GM23338 (cell line): ENCODE measurements around the gene HNRNPA2B1. TPM values are rescaled to one million over a fixed set of nuclear protein-coding genes. Genes with fewer than 3 reads are reported as not detected.

ENCODE experiments used
- ATAC-seq: fragments of 200-7000 bp; cut with Tn5 transposase; 3 replicates; pipeline ENCODE4 v1.9.1; 2020
- DNase-seq: peaks from one replicate; pipeline ENCODE4 v3.0.0-alpha.2; 2015; ENCODE audit warnings: low spot score
- H2AFZ ChIP-seq: fragments of 200-600 bp; sonication (generic); 2 replicates; pipeline ENCODE4 v1.8.0; 2016; ENCODE audit warnings: antibody characterized with exemption, mild to moderate bottlenecking, moderate library complexity
- H3F3A ChIP-seq: fragments of 200-600 bp; sonication (generic); replicated peaks from 2 replicates; pipeline ENCODE4 v1.8.0; 2017; ENCODE audit warnings: antibody characterized with exemption, mixed run types, low read depth
- H3K27ac ChIP-seq: fragments of 200-600 bp; sonication (generic); 2 replicates; pipeline ENCODE4 v1.6.1; 2016; ENCODE audit warnings: low read depth
- H3K27me3 ChIP-seq: fragments of 200-600 bp; sonication (generic); 2 replicates; pipeline ENCODE4 v1.8.0; 2016; ENCODE audit warnings: mild to moderate bottlenecking, mixed run types, moderate library complexity; ENCODE audit not compliant: insufficient read depth
- H3K36me3 ChIP-seq: fragments of 200-600 bp; sonication (generic); 2 replicates; pipeline ENCODE4 v1.8.0; 2016; ENCODE audit warnings: mild to moderate bottlenecking; ENCODE audit not compliant: insufficient read depth
- H3K4me1 ChIP-seq: fragments of 200-600 bp; sonication (generic); 2 replicates; pipeline ENCODE4 v1.8.0; 2016; ENCODE audit warnings: mild to moderate bottlenecking, moderate library complexity; ENCODE audit not compliant: insufficient read depth
- H3K4me2 ChIP-seq: fragments of 200-600 bp; sonication (generic); 2 replicates; pipeline ENCODE4 v1.7.1; 2017; ENCODE audit warnings: mixed run types
- H3K4me3 ChIP-seq: fragments of 200-600 bp; sonication (generic); 2 replicates; pipeline ENCODE4 v1.6.1; 2016; ENCODE audit warnings: mixed run types
- H3K79me2 ChIP-seq: fragments of 200-600 bp; sonication (generic); replicated peaks from 2 replicates; pipeline ENCODE4 v1.8.0; 2017; ENCODE audit warnings: mild to moderate bottlenecking; ENCODE audit not compliant: insufficient read depth
- H3K9me2 ChIP-seq: fragments of 200-600 bp; sonication (generic); 2 replicates; pipeline ENCODE4 v1.8.0; 2017; ENCODE audit not compliant: insufficient read depth
- H4K20me1 ChIP-seq: fragments of 200-600 bp; sonication (generic); replicated peaks from 2 replicates; pipeline ENCODE4 v1.8.0; 2017; ENCODE audit warnings: mild to moderate bottlenecking; ENCODE audit not compliant: insufficient read depth
- H3K27ac Mint-ChIP-seq: 2 replicates; pipeline ENCODE4 v1.8.0; 2020; ENCODE audit warnings: inconsistent platforms, mild to moderate bottlenecking, moderate library complexity, mixed read lengths
- H3K27me3 Mint-ChIP-seq: 3 replicates; pipeline ENCODE4 v1.8.0; 2022; ENCODE audit warnings: low read depth, mild to moderate bottlenecking, moderate library complexity, mixed read lengths, inconsistent platforms; ENCODE audit not compliant: insufficient read depth, poor library complexity
- H3K36me3 Mint-ChIP-seq: 3 replicates; pipeline ENCODE4 v1.8.0; 2021; ENCODE audit warnings: low read depth, mild to moderate bottlenecking, inconsistent platforms, moderate library complexity, mixed read lengths
- H3K4me1 Mint-ChIP-seq: 3 replicates; pipeline ENCODE4 v1.8.0; 2020; ENCODE audit warnings: mild to moderate bottlenecking, inconsistent platforms, mixed read lengths
- H3K4me3 Mint-ChIP-seq: 3 replicates; pipeline ENCODE4 v1.8.0; 2021; ENCODE audit warnings: moderate library complexity, mild to moderate bottlenecking, inconsistent platforms, mixed read lengths
- H3K9me3 Mint-ChIP-seq: 3 replicates; pipeline ENCODE4 v1.8.0; 2020; ENCODE audit warnings: moderate library complexity, mild to moderate bottlenecking, inconsistent platforms, mixed read lengths
- CREB1 ChIP-seq: fragments of 250-450 bp; sonication (Bioruptor Pico); IDR thresholded peaks from 2 replicates; pipeline ENCODE4 v1.5.0; 2020; ENCODE audit warnings: low read depth, mild to moderate bottlenecking, moderate library complexity
- CTCF ChIP-seq, 2 experiments: fragments of 200-600 bp in 1 of 2; sonication (generic) in 1 of 2; conservative IDR thresholded peaks; 2 replicates each; pipeline versions ENCODE4 v1.5.1 to v1.6.1; 2016 to 2017; ENCODE audit warnings: antibody characterized with exemption in 2 of 2, low read depth in 2 of 2, mild to moderate bottlenecking in 2 of 2, moderate library complexity in 1 of 2
- ETS1 ChIP-seq: IDR thresholded peaks from 2 replicates; pipeline ENCODE4 v1.6.1; 2016; ENCODE audit warnings: antibody characterized with exemption
- EZH2 ChIP-seq: fragments of 200-600 bp; sonication (generic); IDR thresholded peaks from one replicate; pipeline ENCODE4 v1.8.0; 2017; ENCODE audit warnings: antibody characterized with exemption, mild to moderate bottlenecking, low read depth; ENCODE audit not compliant: unreplicated experiment
- EZH2phosphoT487 ChIP-seq: fragments of 200-600 bp; sonication (generic); IDR thresholded peaks from one replicate; pipeline ENCODE4 v1.8.1; 2018; ENCODE audit warnings: antibody characterized with exemption; ENCODE audit not compliant: unreplicated experiment
- JUNB ChIP-seq: IDR thresholded peaks from one replicate; pipeline ENCODE4 v1.6.1; 2016; ENCODE audit warnings: antibody characterized with exemption; ENCODE audit not compliant: unreplicated experiment
- NANOG ChIP-seq: IDR thresholded peaks from 2 replicates; pipeline ENCODE4 v1.6.1; 2016; ENCODE audit warnings: antibody characterized with exemption, borderline replicate concordance
- POLR2AphosphoS5 ChIP-seq: IDR thresholded peaks from 2 replicates; pipeline ENCODE4 v1.6.1; 2016; ENCODE audit warnings: antibody characterized with exemption, low read depth
- REST ChIP-seq: IDR thresholded peaks from one replicate; pipeline ENCODE4 v1.6.1; 2018; ENCODE audit warnings: antibody characterized with exemption; ENCODE audit not compliant: unreplicated experiment
- STAT1 ChIP-seq: IDR thresholded peaks from one replicate; pipeline ENCODE4 v1.6.1; 2016; ENCODE audit warnings: antibody characterized with exemption; ENCODE audit not compliant: unreplicated experiment
- ZNF114 ChIP-seq: fragments of 250-450 bp; sonication (Bioruptor Pico); IDR thresholded peaks from 2 replicates; pipeline ENCODE4 v1.5.0; 2020; ENCODE audit warnings: mild to moderate bottlenecking, moderate library complexity
- ZNF331 ChIP-seq: fragments of 250-450 bp; sonication (Bioruptor Pico); IDR thresholded peaks from 2 replicates; pipeline ENCODE4 v1.5.0; 2020; ENCODE audit warnings: low read depth, mild to moderate bottlenecking, moderate library complexity
- ZNF462 ChIP-seq: fragments of 250-450 bp; sonication (Bioruptor Pico); IDR thresholded peaks from 2 replicates; pipeline ENCODE4 v1.5.0; 2020; ENCODE audit warnings: mild to moderate bottlenecking, moderate library complexity
- polyA plus RNA-seq: library from polyadenylated mRNA; unstranded; fragments of >200 nt; fragmentation: Nextera tagmentation; extraction: Ambion mirVana; gene quantifications from 2 replicates; pipeline ENCODE4 v1.2.1, GENCODE V29; 2016
- total RNA-seq: library from RNA; depleted of rRNA; stranded (reverse); fragments of >200 nt; shearing (Covaris generic); gene quantifications from 2 replicates; pipeline ENCODE4 v1.2.3, GENCODE V29; 2014

Gene HNRNPA2B1
- total and polyA plus RNA-seq, 2 experiments from 2014 or later, result 602 to 1,577 TPM

GRCh38 chr7:26140380-26140779 lies 60.2 kb downstream of the HNRNPA2B1 start:
- Mint-ChIP-seq H3K4me3 (no peak overlapping the region), H3K4me1 (no peaks in the 10 kb centered on the region), H3K36me3 (no peaks in the 10 kb centered on the region), H3K9me3 (no peaks in the 10 kb centered on the region), H3K27ac (no peak overlapping the region), H3K27me3 (no peaks in the 10 kb centered on the region)
- Histone ChIP-seq H4K20me1 (no peaks in the 10 kb centered on the region), H3K36me3 (no peaks in the 10 kb centered on the region), H3K4me1 (no peaks in the 10 kb centered on the region), H2AFZ (no peak overlapping the region), H3K79me2 (no peaks in the 10 kb centered on the region), H3K4me3 (no peak overlapping the region), H3K27me3 (no peaks in the 10 kb centered on the region), H3K9me2 (no peaks in the 10 kb centered on the region), H3K27ac (no peak overlapping the region), H3F3A (no peaks in the 10 kb centered on the region), H3K4me2 (no peak overlapping the region)
- ATAC-seq, result no peak
- DNase-seq, result no peak
- TF ChIP-seq ZNF331 (CRISPR knock-in tag), result no peak
- no peak for TF ChIP-seq JUNB
- no peak for TF ChIP-seq STAT1
- TF ChIP-seq POLR2AphosphoS5, result no peak
- no peak for TF ChIP-seq REST
- no peak for TF ChIP-seq NANOG
- no peak for TF ChIP-seq ETS1
- TF ChIP-seq EZH2phosphoT487, result no peak
- TF ChIP-seq CTCF (conservative IDR thresholded peaks at IDR 0.05; ENCODE audit: low read depth in 2 of 2), result no peak
- no peak for TF ChIP-seq EZH2
- no peak for TF ChIP-seq ZNF114 (CRISPR knock-in tag)
- no peak for TF ChIP-seq CREB1 (CRISPR knock-in tag)
- no peak for TF ChIP-seq ZNF462
